Kidney epithelial cell (primary cell): Measurements from ENCODE around the gene ARHGAP40. TPM values are rescaled to one million over a fixed set of nuclear protein-coding genes. Genes with fewer than 3 reads are reported as not detected.

Experiments used
- DNase-seq: peaks from one replicate; pipeline ENCODE4 v3.0.0-alpha.2; 2010; ENCODE audit warnings: low read depth
- H3K27me3 ChIP-seq: 2 replicates; pipeline ENCODE4 v1.6.0; 2011; ENCODE audit warnings: low read length; ENCODE audit not compliant: control insufficient read depth, insufficient read depth
- H3K36me3 ChIP-seq: 2 replicates; pipeline ENCODE4 v1.5.1; 2011; ENCODE audit warnings: low read length; ENCODE audit not compliant: control insufficient read depth, insufficient read depth
- H3K4me3 ChIP-seq: 2 replicates; pipeline ENCODE4 v1.5.1; 2011; ENCODE audit warnings: low read depth, mild to moderate bottlenecking, control low read depth, low read length
- total RNA-seq: library from RNA; depleted of rRNA; stranded (reverse); fragments of >200 nt; gene quantifications from 2 replicates; pipeline ENCODE4 v1.2.3, GENCODE V29; 2015
- TF ChIP-seq, protein P1 (sequence below): IDR thresholded peaks from 2 replicates; pipeline ENCODE4 v1.5.1; 2011; ENCODE audit warnings: mild to moderate bottlenecking, moderate library complexity, low read length, control low read depth, inconsistent platforms; ENCODE audit not compliant: insufficient read depth, poor library complexity, severe bottlenecking

ARHGAP40 gene
- 2.8 and 5.6 TPM in 2 replicates for total RNA-seq

GRCh38 chr20:38601216-38602184, at the start of gene ARHGAP40:
Gene ARHGAP40, plus strand, starts transcription at chr20:38601809.
- no peaks in the 10 kb centered on the region for H3K36me3 ChIP-seq
- TF ChIP-seq, protein P1, sequence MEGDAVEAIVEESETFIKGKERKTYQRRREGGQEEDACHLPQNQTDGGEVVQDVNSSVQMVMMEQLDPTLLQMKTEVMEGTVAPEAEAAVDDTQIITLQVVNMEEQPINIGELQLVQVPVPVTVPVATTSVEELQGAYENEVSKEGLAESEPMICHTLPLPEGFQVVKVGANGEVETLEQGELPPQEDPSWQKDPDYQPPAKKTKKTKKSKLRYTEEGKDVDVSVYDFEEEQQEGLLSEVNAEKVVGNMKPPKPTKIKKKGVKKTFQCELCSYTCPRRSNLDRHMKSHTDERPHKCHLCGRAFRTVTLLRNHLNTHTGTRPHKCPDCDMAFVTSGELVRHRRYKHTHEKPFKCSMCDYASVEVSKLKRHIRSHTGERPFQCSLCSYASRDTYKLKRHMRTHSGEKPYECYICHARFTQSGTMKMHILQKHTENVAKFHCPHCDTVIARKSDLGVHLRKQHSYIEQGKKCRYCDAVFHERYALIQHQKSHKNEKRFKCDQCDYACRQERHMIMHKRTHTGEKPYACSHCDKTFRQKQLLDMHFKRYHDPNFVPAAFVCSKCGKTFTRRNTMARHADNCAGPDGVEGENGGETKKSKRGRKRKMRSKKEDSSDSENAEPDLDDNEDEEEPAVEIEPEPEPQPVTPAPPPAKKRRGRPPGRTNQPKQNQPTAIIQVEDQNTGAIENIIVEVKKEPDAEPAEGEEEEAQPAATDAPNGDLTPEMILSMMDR, result peak; percentile 57
- H3K27me3 ChIP-seq, result no peaks in the 10 kb centered on the region
- peak within 1 kb of the TSS; percentile 32 for H3K4me3 ChIP-seq
- no peak for DNase-seq

DNA sequence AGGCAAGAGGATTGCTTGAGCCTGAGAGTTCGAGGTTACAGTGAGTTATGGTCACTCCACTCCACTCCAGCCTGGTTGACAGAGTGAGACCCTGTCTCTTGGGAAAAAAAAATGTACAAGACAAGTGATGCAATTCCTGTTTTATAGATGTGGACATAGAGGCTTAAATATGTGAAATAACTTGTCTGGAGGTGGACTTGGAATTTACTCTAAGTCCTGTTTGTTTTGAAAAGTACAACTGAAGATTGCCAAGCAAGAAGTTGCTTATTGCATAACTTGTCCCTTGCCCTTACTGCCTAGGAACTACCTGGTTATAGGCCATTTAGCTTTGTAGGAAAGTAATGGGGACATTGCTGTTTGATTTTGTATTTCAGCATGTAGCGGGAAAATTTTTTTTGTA, 46.6 kb upstream of the ARHGAP40 start:
- DNase-seq, result no peak
- Histone ChIP-seq H3K27me3 (no peaks in the 10 kb centered on the region), H3K4me3 (no peak overlapping the region), H3K36me3 (no peaks in the 10 kb centered on the region)
- TF ChIP-seq, protein P1, result no peak

GRCh38 chr20:38555395-38555794, 46.2 kb upstream of the ARHGAP40 start:
- no peak for DNase-seq
- TF ChIP-seq, protein P1, result no peak
- H3K4me3 ChIP-seq, result no peak overlapping the region
- H3K36me3 ChIP-seq, result no peaks in the 10 kb centered on the region
- no peaks in the 10 kb centered on the region for H3K27me3 ChIP-seq

- H3K27me3 ChIP-seq, result no peaks in the 10 kb centered on the region
- H3K36me3 ChIP-seq, result no peaks in the 10 kb centered on the region
- DNase-seq, result no peak
- no peak overlapping the region for H3K4me3 ChIP-seq
- TF ChIP-seq, protein P1, result no peak
These were observed 44.4 kb upstream of the ARHGAP40 start for GRCh38 chr20:38557174-38557573.

DNA sequence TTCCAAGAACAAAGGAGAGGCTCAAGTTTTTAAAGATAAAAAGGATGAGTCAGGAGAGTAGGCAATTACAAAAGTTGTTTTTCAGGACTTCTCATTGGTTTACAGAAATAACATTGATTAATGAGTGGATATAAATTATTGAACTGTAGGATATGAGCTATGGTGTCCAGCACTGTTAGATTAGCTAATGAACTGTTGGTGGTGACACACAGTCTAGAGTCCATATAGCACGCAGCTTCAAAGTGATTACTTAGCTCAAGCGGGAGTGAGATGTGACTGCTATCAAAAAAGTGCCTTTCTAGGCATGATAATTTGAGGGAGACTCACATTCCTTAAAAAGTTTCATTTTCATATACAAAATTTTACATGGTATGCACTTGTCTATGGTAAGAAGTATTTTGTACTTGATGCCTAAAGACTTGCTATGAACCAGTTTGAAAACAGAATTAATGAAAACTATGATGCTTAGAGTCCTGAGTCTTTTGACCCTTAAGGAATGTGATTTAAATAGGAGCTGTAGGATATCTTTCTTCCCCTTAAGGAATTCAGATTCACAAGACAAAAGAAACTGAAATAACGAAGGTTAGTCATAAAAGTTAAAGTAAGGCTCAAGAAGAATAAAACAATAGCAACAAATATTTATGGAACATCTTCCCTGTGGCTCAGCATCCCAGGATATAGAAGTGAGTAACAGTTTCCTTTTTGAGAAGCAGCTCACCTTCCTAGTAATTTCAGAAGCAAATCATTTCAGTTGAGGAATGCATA, 42.8 kb upstream of the ARHGAP40 start:
- H3K36me3 ChIP-seq, result no peaks in the 10 kb centered on the region
- TF ChIP-seq, protein P1, result no peak
- H3K27me3 ChIP-seq, result no peaks in the 10 kb centered on the region
- H3K4me3 ChIP-seq, result no peak overlapping the region
- no peak for DNase-seq
